Left renal pelvis (tissue), 4 donors: Measurements from ENCODE around the gene SCYGR8. TPM values are rescaled to one million over a fixed set of nuclear protein-coding genes. Genes with fewer than 3 reads are reported as not detected.
A peak's percentile ranks its signal among the peaks of the same experiment; 100 is the strongest.
"Not testable (repeated sequence)": the region's sequence is repeated elsewhere in the genome, so short reads cannot be mapped to it uniquely, and the experiment has no call there.

Source experiments
- DNase-seq, 4 donors: peaks; one replicate each; pipeline ENCODE4 v3.0.0-alpha.2; 2013; ENCODE audit warnings: low read depth in 4 of 4, low spot score in 3 of 4
- polyA plus RNA-seq, 4 donors: library from polyadenylated mRNA; unstranded; fragments of 120-200 nt; gene quantifications; one replicate each; pipeline ENCODE4 v1.2.1, GENCODE V29; 2013; ENCODE audit not compliant: insufficient read length in 4 of 4

Gene SCYGR8, protein sequence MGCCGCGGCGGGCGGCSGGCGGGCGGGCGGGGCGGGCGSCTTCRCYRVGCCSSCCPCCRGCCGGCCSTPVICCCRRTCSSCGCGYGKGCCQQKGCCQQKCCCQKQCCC
- not detected for polyA plus RNA-seq

DNA sequence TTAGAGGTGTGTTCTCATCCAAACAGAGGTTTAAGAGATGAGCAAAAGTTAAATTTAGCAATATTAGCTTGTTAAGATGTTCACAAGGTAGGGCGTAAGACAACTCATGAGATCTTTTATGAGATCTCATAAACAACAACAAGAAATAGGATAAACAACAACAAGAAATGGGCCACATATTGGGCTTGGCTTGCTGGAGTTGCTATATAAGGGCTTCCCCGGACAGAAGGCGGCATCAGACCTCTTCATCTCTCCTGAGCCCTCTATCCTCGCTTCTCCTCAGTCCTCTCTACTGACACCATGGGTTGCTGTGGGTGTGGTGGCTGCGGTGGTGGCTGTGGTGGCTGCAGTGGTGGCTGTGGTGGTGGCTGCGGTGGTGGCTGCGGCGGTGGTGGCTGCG is at the start of gene SCYGR8:
TSS of gene SCYGR8 (plus strand) at position 301 of the 400 bp plus-strand sequence. CDS start at position 301, 0 bp downstream.
- no peak for DNase-seq

GRCh38 chr2:227696990-227697679 is 48.6 kb upstream of the SCYGR8 start:
- DNase-seq = no peak

DNA sequence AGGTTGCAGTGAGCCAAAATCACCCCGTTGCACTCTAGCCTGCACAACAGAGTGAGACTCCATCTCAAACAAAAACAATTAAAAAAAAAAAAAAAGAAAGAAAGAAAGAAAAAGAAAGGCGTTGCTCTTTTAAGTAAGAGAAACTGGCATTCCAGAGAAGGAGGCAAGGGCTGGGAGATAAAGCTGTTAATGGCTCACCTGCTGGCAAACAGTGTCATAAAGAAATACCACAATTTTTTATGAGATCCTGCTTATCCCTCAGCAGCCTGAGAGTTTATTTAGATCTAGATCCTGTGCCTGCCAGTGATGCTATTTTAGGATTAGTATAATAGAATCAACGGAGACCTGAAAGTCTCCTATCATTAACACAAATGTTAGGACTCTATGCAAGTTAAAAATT is 44.1 kb upstream of the SCYGR8 start:
- DNase-seq = no peak

GRCh38 chr2:227703280-227703732 is 42.4 kb upstream of the SCYGR8 start:
- DNase-seq = no peak

- DNase-seq = no peak
These were observed 41.7 kb upstream of the SCYGR8 start for GRCh38 chr2:227703961-227704360.

DNA sequence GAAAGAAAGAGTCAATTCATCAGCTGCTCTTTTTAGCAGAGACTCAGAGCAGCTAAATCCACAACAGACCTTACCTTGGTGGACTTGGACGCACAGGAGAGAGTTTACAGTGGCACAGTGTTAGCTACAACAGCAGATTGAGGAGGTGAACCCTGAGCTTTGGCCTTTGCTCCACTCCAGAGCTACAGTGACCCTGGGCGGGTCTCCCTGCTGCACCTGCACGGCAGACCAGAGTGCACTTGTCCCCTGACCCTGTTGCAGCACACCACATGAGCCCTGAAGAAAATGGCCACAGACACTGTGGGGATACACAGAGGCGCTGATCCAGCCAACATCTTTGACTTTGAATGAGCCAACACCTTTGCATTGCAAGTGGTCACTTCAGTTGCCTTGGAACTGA is 38.8 kb upstream of the SCYGR8 start:
- no peak for DNase-seq

GRCh38 chr2:227707390-227707789 is 38.3 kb upstream of the SCYGR8 start:
- no peak for DNase-seq

DNA sequence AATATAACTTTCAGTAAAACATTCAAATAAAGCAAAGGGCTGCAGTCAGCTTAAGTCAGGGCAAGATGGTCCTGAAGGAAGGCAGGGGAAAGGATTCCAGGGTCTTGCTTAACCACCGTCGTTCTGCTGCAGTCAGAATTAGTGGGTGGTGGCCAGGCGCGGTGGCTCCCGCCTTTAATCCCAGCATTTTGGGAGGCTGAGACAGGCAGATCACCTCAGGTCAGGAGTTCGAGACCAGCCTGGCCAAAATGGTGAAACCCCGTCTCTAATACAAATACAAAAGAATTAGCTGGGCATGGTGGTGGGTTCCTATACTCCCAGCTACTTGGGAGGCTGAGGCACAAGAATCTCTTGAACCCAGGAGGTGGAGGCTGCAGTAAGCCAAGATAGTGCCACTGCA is 34.7 kb upstream of the SCYGR8 start:
- no peak for DNase-seq

DNA sequence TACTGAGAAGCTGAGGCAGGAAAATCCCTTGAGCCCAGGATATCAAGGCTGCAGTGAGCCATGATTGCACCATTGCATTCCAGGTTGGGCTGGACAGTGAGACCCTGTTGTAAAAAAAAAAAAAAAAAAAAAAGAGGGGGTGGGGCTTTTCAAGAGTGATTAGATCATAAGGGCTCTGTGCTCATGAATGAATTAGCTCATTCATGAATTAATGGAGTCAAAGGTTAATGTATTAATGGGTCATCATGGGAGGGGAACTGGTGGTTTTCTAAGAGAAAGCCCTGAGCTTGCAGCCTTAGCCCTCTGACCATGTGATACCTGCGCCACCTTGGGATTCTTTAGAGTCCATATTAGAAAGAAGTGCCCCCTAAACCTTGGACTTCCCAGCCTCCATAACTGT is 32.4 kb upstream of the SCYGR8 start:
- DNase-seq = no peak

- DNase-seq = no peak
These were observed 29.2 kb upstream of the SCYGR8 start for GRCh38 chr2:227716501-227716900.

DNA sequence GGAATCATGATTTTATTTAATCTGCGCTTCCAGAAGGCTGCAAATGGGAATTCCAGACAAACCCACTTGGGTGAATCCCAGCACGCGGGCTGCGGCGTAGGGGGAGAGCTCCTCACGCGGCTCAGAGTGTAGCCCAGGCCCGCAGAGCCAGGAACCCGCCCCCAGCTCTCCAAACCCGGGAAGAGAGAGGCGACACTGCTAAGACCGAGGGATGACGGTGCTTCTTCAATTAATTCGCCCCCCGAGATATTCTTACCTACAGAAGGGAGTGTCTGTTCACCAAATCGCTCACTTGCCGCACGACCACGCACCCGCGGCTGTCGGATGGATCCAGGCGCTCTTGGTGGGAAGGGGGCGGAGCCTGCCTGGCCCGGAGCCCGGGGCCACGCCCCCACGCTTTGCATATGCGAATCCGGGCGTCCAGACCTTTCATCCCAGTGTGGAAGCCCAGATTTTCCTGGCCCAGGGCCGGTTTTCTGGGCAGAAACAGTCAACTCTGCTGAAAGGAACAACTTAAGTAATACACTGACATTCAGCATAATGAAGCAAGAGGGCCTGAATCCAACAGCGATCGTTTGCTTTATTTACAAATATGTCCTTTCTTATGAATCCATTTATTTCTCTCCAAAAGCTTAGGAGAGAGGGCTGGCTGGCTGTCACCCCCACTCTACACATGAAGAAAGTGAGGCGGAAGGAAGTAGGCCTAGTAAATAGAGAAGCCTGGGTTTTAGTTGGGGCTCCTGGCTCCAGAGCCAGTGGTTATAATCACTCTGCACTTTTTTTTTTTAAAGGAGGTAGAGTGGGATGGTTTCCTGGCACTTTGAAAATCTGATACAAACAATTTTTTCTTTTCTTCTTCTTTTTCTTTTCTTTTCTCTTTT is 27.8 kb upstream of the SCYGR8 start, which contains the start of gene SLC19A3:
TSS of gene SLC19A3 (minus strand) at position 342 of the 881 bp plus-strand sequence. CDS start 15,710 bp downstream, outside the sequence.
- DNase-seq = peak; percentile 42 to 55 (median 50)

DNA sequence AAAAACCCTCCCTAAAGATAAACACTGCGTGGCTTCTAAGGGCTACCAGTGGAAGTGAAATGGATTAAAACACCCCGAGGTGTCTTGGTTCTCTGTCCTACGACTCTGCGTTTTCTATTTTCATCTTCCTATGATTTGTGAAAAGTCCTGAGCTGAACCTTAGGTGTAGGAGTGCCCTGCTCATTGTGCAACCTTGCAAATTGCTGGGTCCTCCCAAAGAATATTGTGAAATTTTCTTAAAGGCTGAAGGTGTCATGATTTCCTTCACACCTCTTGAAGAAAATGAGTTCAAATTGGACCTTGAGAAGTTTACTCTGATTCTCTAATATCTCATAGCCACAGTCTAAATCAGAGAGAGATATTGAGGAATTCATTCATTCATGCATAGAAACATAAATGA is 26.1 kb upstream of the SCYGR8 start:
- no peak for DNase-seq

DNA sequence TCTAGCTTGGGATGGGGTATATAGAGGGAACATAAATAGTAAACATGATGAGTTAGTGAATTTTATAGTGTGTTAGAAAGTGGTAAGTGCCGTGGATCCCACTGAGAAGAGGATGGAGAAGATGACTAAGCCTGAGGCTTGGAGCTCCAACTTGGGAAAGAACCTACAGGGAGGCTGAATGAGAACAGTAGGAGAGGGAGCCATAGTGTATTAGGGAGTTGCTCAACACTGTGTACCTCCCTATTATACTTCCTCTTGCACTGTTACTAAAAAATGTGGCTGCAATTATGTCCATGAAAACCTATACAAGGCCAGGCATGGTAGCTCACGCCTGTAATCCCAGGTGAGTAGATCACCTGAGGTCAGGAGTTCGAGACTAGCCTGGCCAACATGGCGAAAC is 25.0 kb upstream of the SCYGR8 start:
- DNase-seq = no peak

- DNase-seq = not testable (repeated sequence)
These were observed 22.9 kb upstream of the SCYGR8 start for GRCh38 chr2:227722821-227723220.

GRCh38 chr2:227724394-227725039 is 21.2 kb upstream of the SCYGR8 start, which contains the start of gene SCYGR6:
Gene SCYGR6 (minus strand): TSS chr2:227724757. CDS start chr2:227724757, 0 bp downstream.
- no peak for DNase-seq

- no peak for DNase-seq
These were observed 17.7 kb upstream of the SCYGR8 start, which contains the start of gene SCYGR7 for GRCh38 chr2:227728035-227728434. Gene SCYGR7 (plus strand): TSS chr2:227728335. CDS start chr2:227728335, 0 bp downstream.

GRCh38 chr2:227739351-227739750 is 6.3 kb upstream of the SCYGR8 start:
- DNase-seq = no peak

DNA sequence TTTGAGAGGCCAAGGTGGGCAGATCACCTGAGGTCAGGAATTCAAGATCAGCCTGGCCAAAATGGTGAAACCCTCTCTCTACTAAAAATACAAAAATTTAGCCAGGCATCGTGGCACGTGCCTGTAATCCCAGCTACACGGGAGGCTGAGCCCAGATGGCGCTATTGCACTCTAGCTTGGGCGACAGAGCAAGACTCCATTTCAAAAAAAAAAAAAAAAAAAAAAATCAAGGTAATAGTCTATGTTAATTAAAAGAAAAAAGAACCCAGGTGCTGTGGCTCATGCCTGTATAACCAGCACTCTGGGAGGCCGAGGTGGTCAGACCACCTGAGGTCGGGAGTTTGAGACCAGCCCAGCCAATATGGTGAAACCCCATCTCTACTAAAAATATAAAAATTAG is 5.0 kb upstream of the SCYGR8 start:
- not testable (repeated sequence) for DNase-seq

DNA sequence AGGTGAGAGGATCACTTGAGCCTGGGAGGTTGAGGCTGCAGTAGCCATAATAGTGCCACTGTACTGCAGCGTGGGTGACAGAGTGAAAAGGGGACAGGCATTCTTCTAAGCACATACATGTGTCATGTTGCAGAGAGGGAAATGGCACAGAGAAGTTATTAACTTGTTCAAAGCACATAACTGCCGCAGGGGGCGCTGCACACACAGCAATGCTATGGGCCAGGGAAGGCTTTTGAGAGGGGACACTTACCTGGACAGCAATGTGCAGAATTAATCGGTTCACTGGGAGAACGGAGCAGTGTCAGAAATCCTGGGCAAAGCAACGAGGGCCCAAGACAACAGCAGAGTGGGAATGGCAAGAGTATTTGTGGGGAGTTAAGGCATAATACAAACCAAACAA is 2.4 kb downstream of the SCYGR8 start:
- no peak for DNase-seq

- not testable (repeated sequence) for DNase-seq
These were observed 10.6 kb downstream of the SCYGR8 start for GRCh38 chr2:227756261-227756660.
